GM18861 (cell line): ENCODE data around the gene SLFN5.
A peak's percentile ranks its signal among the peaks of the same experiment; 100 is the strongest.
"Not testable (repeated sequence)": the region's sequence is repeated elsewhere in the genome, so short reads cannot be mapped to it uniquely, and the experiment has no call there.

Source experiments
- ATAC-seq: cut with Tn5 transposase; IDR thresholded peaks from one replicate; pipeline ENCODE4 v1.9.1; 2021; ENCODE audit not compliant: unreplicated experiment

The SLFN5 gene

GRCh38 chr17:35242805-35243560 lies at the start of gene SLFN5:
Gene SLFN5, plus strand, starts transcription at chr17:35243072. Its CDS starts 15,619 bp downstream, at chr17:35258691.
- peak; percentile 59 for ATAC-seq

GRCh38 chr17:35194001-35194400 lies 48.9 kb upstream of the SLFN5 start, which contains the start of gene SLC35G3:
Gene SLC35G3, minus strand, starts transcription at chr17:35194393. Its CDS starts 86 bp downstream, at chr17:35194307.
- ATAC-seq = not testable (repeated sequence)

- ATAC-seq = not testable (repeated sequence)
Observed at GRCh38 chr17:35195062-35195461, 47.8 kb upstream of the SLFN5 start.

- not testable (repeated sequence) for ATAC-seq
Observed at GRCh38 chr17:35202582-35202981, 40.3 kb upstream of the SLFN5 start.

- no peak for ATAC-seq
Observed at GRCh38 chr17:35210741-35211140, 32.1 kb upstream of the SLFN5 start.

- no peak for ATAC-seq
Observed at GRCh38 chr17:35212668-35213067, 30.2 kb upstream of the SLFN5 start.

- ATAC-seq = no peak
Observed at GRCh38 chr17:35213412-35213940, 29.4 kb upstream of the SLFN5 start.

- ATAC-seq = no peak
Observed at GRCh38 chr17:35214192-35214591, 28.7 kb upstream of the SLFN5 start.

- ATAC-seq = no peak
Observed at GRCh38 chr17:35214631-35215273, 28.1 kb upstream of the SLFN5 start.

- ATAC-seq = no peak
Observed at GRCh38 chr17:35217107-35217506, 25.8 kb upstream of the SLFN5 start.

GRCh38 chr17:35218915-35219314 lies 24.0 kb upstream of the SLFN5 start:
- no peak for ATAC-seq

GRCh38 chr17:35222452-35222851 lies 20.4 kb upstream of the SLFN5 start:
- no peak for ATAC-seq

GRCh38 chr17:35224436-35224835 lies 18.4 kb upstream of the SLFN5 start:
- no peak for ATAC-seq

GRCh38 chr17:35227546-35227945 lies 15.3 kb upstream of the SLFN5 start:
- ATAC-seq = no peak

GRCh38 chr17:35229638-35230037 lies 13.2 kb upstream of the SLFN5 start:
- ATAC-seq = no peak

- not testable (repeated sequence) for ATAC-seq
Observed at GRCh38 chr17:35234315-35234714, 8.6 kb upstream of the SLFN5 start.

GRCh38 chr17:35235289-35235688 lies 7.6 kb upstream of the SLFN5 start:
- ATAC-seq = no peak

GRCh38 chr17:35235917-35236316 lies 7.0 kb upstream of the SLFN5 start:
- no peak for ATAC-seq

GRCh38 chr17:35236821-35237220 lies 6.1 kb upstream of the SLFN5 start:
- no peak for ATAC-seq

- no peak for ATAC-seq
Observed at GRCh38 chr17:35238821-35239220, 4.1 kb upstream of the SLFN5 start.

GRCh38 chr17:35239823-35240222 lies 3.0 kb upstream of the SLFN5 start:
- ATAC-seq = no peak

- ATAC-seq = no peak
Observed at GRCh38 chr17:35240861-35241260, 2.0 kb upstream of the SLFN5 start.
